ENCODE results near the gene LONP2.
"Not testable (repeated sequence)": the region's sequence is repeated elsewhere in the genome, so short reads cannot be mapped to it uniquely, and the experiment has no call there.

The LONP2 gene

GRCh38 chr16:48402547-48402946, 158.4 kb downstream of the LONP2 start:
- H2AK5ac ChIP-seq (ENCODE audit: low read length, severe bottlenecking); H2BK15ac ChIP-seq (ENCODE audit: low read depth, poor library complexity, severe bottlenecking); DNase-seq; H3K36me3 ChIP-seq (ENCODE audit: control insufficient read depth in 1 of 2, insufficient read depth in 2 of 2, low read depth in 1 of 2, low read length in 2 of 2); H2AFZ ChIP-seq (ENCODE audit: low read depth, low read length); H3K79me1 ChIP-seq (replicated peaks; ENCODE audit: low read length, poor library complexity, severe bottlenecking); H4K91ac ChIP-seq (ENCODE audit: low read length); H3K27me3 ChIP-seq (ENCODE audit: control insufficient read depth in 1 of 2, insufficient read depth in 1 of 2, low read length in 2 of 2); H3K18ac ChIP-seq (ENCODE audit: low read depth in 1 of 2, low read length in 2 of 2); H3K4me1 ChIP-seq (ENCODE audit: control insufficient read depth, insufficient read depth, low read depth, low read length); H4K8ac ChIP-seq (ENCODE audit: low read length); H2BK5ac ChIP-seq (ENCODE audit: low read depth, low read length, poor library complexity, severe bottlenecking); H3K9me3 ChIP-seq (ENCODE audit: control insufficient read depth, low read length); H3K9ac ChIP-seq (ENCODE audit: low read length); H3K4ac ChIP-seq (ENCODE audit: low read depth in 1 of 2, low read length in 2 of 2); H3K4me2 ChIP-seq (ENCODE audit: low read length, poor library complexity, severe bottlenecking); H2BK120ac ChIP-seq (ENCODE audit: low read depth, low read length); H2BK12ac ChIP-seq (ENCODE audit: low read length in 2 of 2); H3K4me3 ChIP-seq (ENCODE audit: insufficient read depth in 1 of 2, low read depth in 1 of 2, low read length in 2 of 2); H3K23ac ChIP-seq (ENCODE audit: low read length in 2 of 2); H3K14ac ChIP-seq (ENCODE audit: low read length in 2 of 2); H3K27ac ChIP-seq (ENCODE audit: low read length, poor library complexity, severe bottlenecking): not testable (repeated sequence)
- WGBS: 91% methylated on average over 8 of the region's 8 CpGs

- Histone ChIP-seq H3K27ac (ENCODE audit: low read length, poor library complexity, severe bottlenecking) (no peak overlapping the region), H3K27me3 (ENCODE audit: control insufficient read depth in 1 of 2, insufficient read depth in 1 of 2, low read length in 2 of 2) (no peaks in the 10 kb centered on the region), H4K91ac (ENCODE audit: low read length) (no peak overlapping the region), H2BK120ac (ENCODE audit: low read depth, low read length) (no peak overlapping the region), H2AFZ (ENCODE audit: low read depth, low read length) (no peak overlapping the region), H3K9me3 (ENCODE audit: control insufficient read depth, low read length) (no peaks in the 10 kb centered on the region), H4K8ac (ENCODE audit: low read length) (no peak overlapping the region), H3K79me1 (replicated peaks; ENCODE audit: low read length, poor library complexity, severe bottlenecking) (no peaks in the 10 kb centered on the region), H2AK5ac (ENCODE audit: low read length, severe bottlenecking) (no peak overlapping the region), H2BK15ac (ENCODE audit: low read depth, poor library complexity, severe bottlenecking) (no peak overlapping the region), H2BK12ac (ENCODE audit: low read length in 2 of 2) (no peak overlapping the region), H3K4me1 (ENCODE audit: control insufficient read depth, insufficient read depth, low read depth, low read length) (peaks cover 8% of the 10 kb centered on the region), H3K4me2 (ENCODE audit: low read length, poor library complexity, severe bottlenecking) (no peak overlapping the region), H3K4ac (ENCODE audit: low read depth in 1 of 2, low read length in 2 of 2) (no peak overlapping the region), H2BK5ac (ENCODE audit: low read depth, low read length, poor library complexity, severe bottlenecking) (no peak overlapping the region), H3K4me3 (ENCODE audit: insufficient read depth in 1 of 2, low read depth in 1 of 2, low read length in 2 of 2) (no peak overlapping the region), H3K18ac (ENCODE audit: low read depth in 1 of 2, low read length in 2 of 2) (no peak overlapping the region), H3K14ac (ENCODE audit: low read length in 2 of 2) (no peak overlapping the region), H3K36me3 (ENCODE audit: control insufficient read depth in 1 of 2, insufficient read depth in 2 of 2, low read depth in 1 of 2, low read length in 2 of 2) (no peaks in the 10 kb centered on the region), H3K9ac (ENCODE audit: low read length) (no peak overlapping the region), H3K23ac (ENCODE audit: low read length in 2 of 2) (no peak overlapping the region)
- WGBS: no CpG with 5 or more reads among the region's 1 CpG
- DNase-seq: no peak
Observed at GRCh38 chr16:48405153-48405552, 161.1 kb downstream of the LONP2 start.

- Histone ChIP-seq H4K91ac (ENCODE audit: low read length) (no peak overlapping the region), H3K18ac (ENCODE audit: low read depth in 1 of 2, low read length in 2 of 2) (no peak overlapping the region), H4K8ac (ENCODE audit: low read length) (no peak overlapping the region), H3K4me3 (ENCODE audit: insufficient read depth in 1 of 2, low read depth in 1 of 2, low read length in 2 of 2) (no peak overlapping the region), H2BK120ac (ENCODE audit: low read depth, low read length) (no peak overlapping the region), H3K27me3 (ENCODE audit: control insufficient read depth in 1 of 2, insufficient read depth in 1 of 2, low read length in 2 of 2) (no peaks in the 10 kb centered on the region), H3K36me3 (ENCODE audit: control insufficient read depth in 1 of 2, insufficient read depth in 2 of 2, low read depth in 1 of 2, low read length in 2 of 2) (no peaks in the 10 kb centered on the region), H2AFZ (ENCODE audit: low read depth, low read length) (no peak overlapping the region), H3K9me3 (ENCODE audit: control insufficient read depth, low read length) (no peaks in the 10 kb centered on the region), H3K79me1 (replicated peaks; ENCODE audit: low read length, poor library complexity, severe bottlenecking) (no peaks in the 10 kb centered on the region), H2BK15ac (ENCODE audit: low read depth, poor library complexity, severe bottlenecking) (no peak overlapping the region), H2BK5ac (ENCODE audit: low read depth, low read length, poor library complexity, severe bottlenecking) (no peak overlapping the region), H3K9ac (ENCODE audit: low read length) (no peak overlapping the region), H2BK12ac (ENCODE audit: low read length in 2 of 2) (no peak overlapping the region), H3K4ac (ENCODE audit: low read depth in 1 of 2, low read length in 2 of 2) (no peak overlapping the region), H3K23ac (ENCODE audit: low read length in 2 of 2) (no peak overlapping the region), H3K14ac (ENCODE audit: low read length in 2 of 2) (no peak overlapping the region), H2AK5ac (ENCODE audit: low read length, severe bottlenecking) (no peak overlapping the region), H3K4me1 (ENCODE audit: control insufficient read depth, insufficient read depth, low read depth, low read length) (peaks cover 11% of the 10 kb centered on the region), H3K27ac (ENCODE audit: low read length, poor library complexity, severe bottlenecking) (no peak overlapping the region), H3K4me2 (ENCODE audit: low read length, poor library complexity, severe bottlenecking) (no peak overlapping the region)
- 92% methylated on average over 3 of the region's 4 CpGs for WGBS
- DNase-seq: no peak
Observed at GRCh38 chr16:48405907-48406306, 161.8 kb downstream of the LONP2 start.
